ENCODE results near the gene KIF26B.

- TF ChIP-seq CTCF (IDR thresholded peaks at IDR 0.05; ENCODE audit: poor library complexity, severe bottlenecking) = no peak
- TF ChIP-seq POLR2AphosphoS5 (IDR thresholded peaks at IDR 0.05) = no peak
- no peak for TF ChIP-seq TAF1 (IDR thresholded peaks at IDR 0.05; ENCODE audit: low read depth)
- no peak for TF ChIP-seq RAD21 (conservative IDR thresholded peaks at IDR 0.05)
Measured at GRCh38 chr1:245389873-245390272, 235.1 kb downstream of the KIF26B start.

All from neural cell (in vitro differentiated cells).